ENCODE measurements around the gene PLEKHA4. TPM values are rescaled to one million over a fixed set of nuclear protein-coding genes. Genes with fewer than 3 reads are reported as not detected.
"Not testable (repeated sequence)": the region's sequence is repeated elsewhere in the genome, so short reads cannot be mapped to it uniquely, and the experiment has no call there.

PLEKHA4 gene
- total and polyA plus RNA-seq, 10 of the 15 experiments (the other 5 are each of a cell fraction or from before 2014, with no cell fraction given) = 0.13 to 10.0 (median 6.4) TPM; not detected in 1

- in situ Hi-C loops (cut with MboI) (no loop called here), intact Hi-C loops (cut with micrococcal nuclease; ENCODE audit: unreplicated experiment) (no loop called here)
- Histone ChIP-seq H3K79me2 (ENCODE audit: control insufficient read depth, insufficient read depth, low read length) (no peaks in the 10 kb centered on the region), H3K4me3 (no peak overlapping the region), H3K9ac (ENCODE audit: control insufficient read depth, insufficient read depth, low read length) (no peak overlapping the region), H3K27ac (ENCODE audit: control insufficient read depth, insufficient read depth) (no peak overlapping the region), H3K9me3 (replicated peaks; ENCODE audit: control insufficient read depth, insufficient read depth, low read length) (no peaks in the 10 kb centered on the region; the same call in 1 of the 3 replicates), H3K27me3 (replicated peaks in 1 of 2; ENCODE audit: control insufficient read depth in 2 of 2, insufficient read depth in 2 of 2, low read length in 1 of 2) (no peaks in the 10 kb centered on the region), H2AFZ (ENCODE audit: control insufficient read depth, low read depth, low read length) (no peak overlapping the region), H3K36me3 (ENCODE audit: control insufficient read depth in 2 of 2, insufficient read depth in 2 of 2, low read length in 1 of 2) (peaks cover 10 to 25% of the 10 kb centered on the region in 2 experiments), H4K20me1 (ENCODE audit: control insufficient read depth, insufficient read depth) (no peaks in the 10 kb centered on the region), H3K4me2 (ENCODE audit: control insufficient read depth, insufficient read depth) (no peak overlapping the region), H3K4me1 (ENCODE audit: control insufficient read depth, insufficient read depth, low read length) (peaks cover 6% of the 10 kb centered on the region)
- BruUV-seq (replicated peaks) = no TSS peak
- ChIA-PET SMC1A (ENCODE audit: uncharacterized antibody, unreplicated experiment) (interaction anchor here (0.7 kb wide), 1 partner anchor 9 kb away, joined by 3 read pairs; no protein-coding TSS in a partner anchor), CTCF (interaction anchor here (1.0 kb wide), 1 partner anchor 10 kb away, joined by 4 read pairs; the partner anchor contains the start of gene NUCB1), RAD21 (ENCODE audit: unreplicated experiment) (interaction anchor here (0.7 kb wide), 1 partner anchor 58 kb away, joined by 3 read pairs; no protein-coding TSS in a partner anchor), POLR2A (interaction anchor here (1.1 kb wide), 1 partner anchor 14 kb away, joined by 6 read pairs; no protein-coding TSS in a partner anchor)
- WGBS (ENCODE audit: insufficient coverage, insufficient replicate concordance, low lambda C conversion rate, missing lambda C conversion rate) = 98% methylated on average over 2 of the region's 2 CpGs
- FAIRE-seq (no peak), ATAC-seq (no peak), DNase-seq (ENCODE audit: low read depth, low spot score) (no peak)
- TF ChIP-seq SMARCA5 (IDR thresholded peaks at IDR 0.05) (0 out of 2 replicates have a peak, but pooled peaks have one; percentile 29), SREBF1 (IDR thresholded peaks at IDR 0.05; ENCODE audit: low read length) (no peak), ELK1 (IDR thresholded peaks at IDR 0.05; ENCODE audit: low read depth, low read length) (no peak)
These were observed 42.4 kb upstream of the PLEKHA4 start for GRCh38 chr19:48910803-48911202.

- H3K79me2 ChIP-seq (ENCODE audit: control insufficient read depth, insufficient read depth, low read length); H4K20me1 ChIP-seq (ENCODE audit: control insufficient read depth, insufficient read depth); H2AFZ ChIP-seq (ENCODE audit: control insufficient read depth, low read depth, low read length); H3K27me3 ChIP-seq (replicated peaks in 1 of 2; ENCODE audit: control insufficient read depth in 2 of 2, insufficient read depth in 2 of 2, low read length in 1 of 2); H3K9me3 ChIP-seq (replicated peaks; ENCODE audit: control insufficient read depth, insufficient read depth, low read length); CTCF ChIA-PET; SMC1A ChIA-PET (ENCODE audit: uncharacterized antibody, unreplicated experiment); H3K9ac ChIP-seq (ENCODE audit: control insufficient read depth, insufficient read depth, low read length); DNase-seq (ENCODE audit: low read depth, low spot score); POLR2A ChIA-PET; H3K4me1 ChIP-seq (ENCODE audit: control insufficient read depth, insufficient read depth, low read length); intact Hi-C loops (cut with micrococcal nuclease; ENCODE audit: unreplicated experiment); H3K4me3 ChIP-seq; BruUV-seq (replicated peaks); RAD21 ChIA-PET (ENCODE audit: unreplicated experiment); in situ Hi-C loops (cut with MboI); FAIRE-seq: not testable (repeated sequence)
- ATAC-seq = peak; percentile 66
- peak overlapping the region; percentile 33; the same call in 1 of the 2 replicates for H3K27ac ChIP-seq (ENCODE audit: control insufficient read depth, insufficient read depth)
- peak overlapping the region; percentile 13; the same call in 1 of the 2 replicates for H3K4me2 ChIP-seq (ENCODE audit: control insufficient read depth, insufficient read depth)
- peaks cover 10 to 19% of the 10 kb centered on the region in 2 experiments for H3K36me3 ChIP-seq (ENCODE audit: control insufficient read depth in 2 of 2, insufficient read depth in 2 of 2, low read length in 1 of 2)
- 10% methylated on average over 11 of the region's 11 CpGs for WGBS (ENCODE audit: insufficient coverage, insufficient replicate concordance, low lambda C conversion rate, missing lambda C conversion rate)
- TF ChIP-seq TCF12 (IDR thresholded peaks at IDR 0.05; ENCODE audit: low read depth, low read length) (0 out of 2 replicates have a peak, but pooled peaks have one; percentile 25), EGR1 (IDR thresholded peaks at IDR 0.05; ENCODE audit: borderline replicate concordance in 1 of 2, low read depth in 2 of 2, low read length in 2 of 2) (peak in 1 of 2 experiments; percentile 54; a peak in 2 of 3 replicates), RUNX3 (IDR thresholded peaks at IDR 0.05; ENCODE audit: low read length) (peak; percentile 35; the same call in 1 of the 2 replicates), EED (IDR thresholded peaks at IDR 0.05; ENCODE audit: low read depth) (0 out of 2 replicates have a peak, but pooled peaks have one; percentile 30)
These were observed 41.1 kb upstream of the PLEKHA4 start for GRCh38 chr19:48909424-48910077.
